Measurements from ENCODE around the gene SEPTIN12.

DNA sequence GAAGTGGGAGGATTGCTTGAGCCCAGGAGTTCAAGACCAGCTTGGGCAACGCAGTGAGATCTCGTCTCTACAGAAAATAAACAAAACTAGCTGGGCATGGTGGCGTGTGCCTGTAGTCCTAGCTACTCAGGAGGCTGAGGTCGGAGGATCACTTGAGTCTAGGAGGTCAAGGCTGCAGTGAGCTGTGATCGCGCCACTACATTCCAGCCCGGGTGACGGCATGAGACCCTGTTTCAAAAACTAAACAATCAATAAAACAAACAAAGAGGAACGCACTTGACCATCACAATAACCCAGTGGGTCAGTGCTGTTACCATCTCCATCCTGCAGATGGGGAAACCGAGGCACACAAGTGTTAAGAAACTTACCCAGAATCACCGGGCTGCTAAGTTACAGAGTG is 34.9 kb downstream of the SEPTIN12 start:
- no peak for TF ChIP-seq CTCF (IDR thresholded peaks at IDR 0.05)
- TF ChIP-seq EZH2 (IDR thresholded peaks at IDR 0.05; ENCODE audit: borderline replicate concordance, insufficient read depth, low read depth, low read length, poor library complexity, severe bottlenecking): no peak

All from B cell (primary cell).